Fibroblast of lung (primary cell): ENCODE data around the gene IFTAP. TPM values are rescaled to one million over a fixed set of nuclear protein-coding genes. Genes with fewer than 3 reads are reported as not detected.
A peak's percentile ranks its signal among the peaks of the same experiment; 100 is the strongest.

Source experiments
- DNase-seq, 2 donors: peaks; one replicate each; pipeline versions ENCODE4 v3.0.0 to v3.0.0-alpha.2; 2010; ENCODE audit warnings: low read depth in 2 of 2
- H2AFZ ChIP-seq: 2 replicates; pipeline ENCODE4 v1.5.1; 2012; ENCODE audit warnings: low read length, control low read depth, inconsistent platforms
- H3K27ac ChIP-seq: 2 replicates; pipeline ENCODE4 v1.5.1; 2011; ENCODE audit warnings: low read length, control low read depth; ENCODE audit not compliant: insufficient read depth
- H3K27me3 ChIP-seq: 2 replicates; pipeline ENCODE4 v1.5.1; 2011; ENCODE audit warnings: mild to moderate bottlenecking, low read length; ENCODE audit not compliant: control insufficient read depth, insufficient read depth
- H3K36me3 ChIP-seq: 2 replicates; pipeline ENCODE4 v1.5.1; 2011; ENCODE audit warnings: low read length; ENCODE audit not compliant: control insufficient read depth, insufficient read depth
- H3K4me1 ChIP-seq: 2 replicates; pipeline ENCODE4 v1.5.1; 2011; ENCODE audit warnings: low read length; ENCODE audit not compliant: control insufficient read depth, insufficient read depth; ENCODE audit errors: extremely low read depth
- H3K4me2 ChIP-seq: 2 replicates; pipeline ENCODE4 v1.5.1; 2011; ENCODE audit warnings: low read length, control low read depth; ENCODE audit not compliant: insufficient read depth; ENCODE audit errors: extremely low read depth
- H3K4me3 ChIP-seq, 4 experiments: fragments of 200-600 bp in 1 of 4; sonication (generic) in 1 of 4; replicated peaks in 1 of 4; 2 replicates each; pipeline ENCODE4 v1.5.1; 2011 to 2016; ENCODE audit warnings: low read length in 4 of 4, low read depth in 3 of 4, mild to moderate bottlenecking in 3 of 4, control low read depth in 2 of 4, inconsistent platforms in 1 of 4, mixed read lengths in 1 of 4; ENCODE audit not compliant: insufficient read depth in 1 of 4; ENCODE audit errors: control extremely low read depth in 1 of 4
- H3K79me2 ChIP-seq: 2 replicates; pipeline ENCODE4 v1.5.1; 2012; ENCODE audit warnings: mild to moderate bottlenecking, low read length, inconsistent platforms; ENCODE audit not compliant: control insufficient read depth, insufficient read depth
- H3K9ac ChIP-seq: 2 replicates; pipeline ENCODE4 v1.5.1; 2011; ENCODE audit warnings: mild to moderate bottlenecking, low read length, control low read depth; ENCODE audit not compliant: insufficient read depth
- H3K9me3 ChIP-seq: 2 replicates; pipeline ENCODE4 v1.5.1; 2012; ENCODE audit warnings: low read depth, low read length; ENCODE audit not compliant: control insufficient read depth, insufficient read depth
- H4K20me1 ChIP-seq: 2 replicates; pipeline ENCODE4 v1.5.1; 2011; ENCODE audit warnings: low read length; ENCODE audit not compliant: control insufficient read depth, insufficient read depth; ENCODE audit errors: extremely low read depth
- EZH2 ChIP-seq: IDR thresholded peaks from 2 replicates; pipeline ENCODE4 v1.5.1; 2012; ENCODE audit warnings: low read length, control low read depth, mild to moderate bottlenecking; ENCODE audit errors: missing control alignments
- polyA plus RNA-seq, 2 donors: library from polyadenylated mRNA; depleted of rRNA in 1 of 2; stranded (reverse) in 1 of 2; unstranded in 1 of 2; fragments of >200 nt; gene quantifications; 2 replicates each; pipeline ENCODE4 v1.2.1, GENCODE V29; 2011 to 2012; ENCODE audit warnings: missing spikeins in 1 of 2
- total RNA-seq: library from RNA; depleted of rRNA; stranded (reverse); fragments of >200 nt; gene quantifications from 2 replicates; pipeline ENCODE4 v1.2.1, GENCODE V29; 2014
- TF ChIP-seq, protein P1 (sequence below), 2 donors: IDR thresholded peaks in 1 of 2; conservative IDR thresholded peaks in 1 of 2; 1 replicate in 1 of 2; 2 replicates in 1 of 2; pipeline ENCODE4 v1.5.1; 2011 to 2012; ENCODE audit warnings: low read length in 2 of 2, control low read depth in 1 of 2, inconsistent platforms in 1 of 2, low read depth in 1 of 2, mild to moderate bottlenecking in 1 of 2

The IFTAP gene
- total and polyA plus RNA-seq, 2 donors (not counting 1 experiment from before 2014, with no cell fraction given): 41.1 to 42.7 TPM

DNA sequence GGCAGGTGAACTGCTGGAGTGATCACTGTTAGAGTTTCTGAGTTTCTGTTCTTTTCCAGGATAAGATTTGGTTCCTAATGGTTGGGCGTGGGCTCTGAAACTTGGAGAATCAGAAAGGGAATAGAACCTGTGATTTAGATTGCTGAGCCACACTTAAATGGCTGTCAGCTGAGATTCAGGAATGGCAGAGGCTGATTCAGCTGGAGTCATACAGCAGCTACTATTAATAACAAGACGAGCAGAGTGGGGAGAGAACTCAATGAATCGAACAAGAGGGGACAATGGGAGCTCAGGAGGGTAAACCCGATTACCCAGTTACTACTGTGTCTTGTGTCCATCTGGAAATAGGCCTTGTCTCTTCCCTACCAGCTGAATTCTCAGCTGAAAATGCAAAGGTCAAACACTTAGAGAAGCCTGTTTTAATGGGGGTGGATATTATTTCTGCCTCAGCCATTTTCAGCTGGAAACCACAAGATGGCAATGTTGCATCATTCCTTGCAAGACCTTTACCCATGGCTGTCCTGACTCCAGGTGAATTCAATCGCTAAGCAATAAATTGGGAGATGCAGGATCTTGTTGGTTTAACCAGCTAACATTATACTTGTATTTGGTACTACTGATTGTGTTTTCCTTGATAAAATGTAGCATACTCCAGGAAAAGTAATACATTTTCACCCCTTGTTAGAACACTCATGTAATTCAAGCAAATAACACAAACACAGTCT, 108.2 kb downstream of the IFTAP start:
- H3K79me2 ChIP-seq: no peaks in the 10 kb centered on the region
- H3K9me3 ChIP-seq: no peaks in the 10 kb centered on the region
- H3K27me3 ChIP-seq: no peaks in the 10 kb centered on the region
- TF ChIP-seq, protein P1, sequence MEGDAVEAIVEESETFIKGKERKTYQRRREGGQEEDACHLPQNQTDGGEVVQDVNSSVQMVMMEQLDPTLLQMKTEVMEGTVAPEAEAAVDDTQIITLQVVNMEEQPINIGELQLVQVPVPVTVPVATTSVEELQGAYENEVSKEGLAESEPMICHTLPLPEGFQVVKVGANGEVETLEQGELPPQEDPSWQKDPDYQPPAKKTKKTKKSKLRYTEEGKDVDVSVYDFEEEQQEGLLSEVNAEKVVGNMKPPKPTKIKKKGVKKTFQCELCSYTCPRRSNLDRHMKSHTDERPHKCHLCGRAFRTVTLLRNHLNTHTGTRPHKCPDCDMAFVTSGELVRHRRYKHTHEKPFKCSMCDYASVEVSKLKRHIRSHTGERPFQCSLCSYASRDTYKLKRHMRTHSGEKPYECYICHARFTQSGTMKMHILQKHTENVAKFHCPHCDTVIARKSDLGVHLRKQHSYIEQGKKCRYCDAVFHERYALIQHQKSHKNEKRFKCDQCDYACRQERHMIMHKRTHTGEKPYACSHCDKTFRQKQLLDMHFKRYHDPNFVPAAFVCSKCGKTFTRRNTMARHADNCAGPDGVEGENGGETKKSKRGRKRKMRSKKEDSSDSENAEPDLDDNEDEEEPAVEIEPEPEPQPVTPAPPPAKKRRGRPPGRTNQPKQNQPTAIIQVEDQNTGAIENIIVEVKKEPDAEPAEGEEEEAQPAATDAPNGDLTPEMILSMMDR (conservative IDR thresholded peaks at IDR 0.05 in 1 of 2, IDR thresholded peaks at IDR 0.05 in 1 of 2; ENCODE audit: low read depth in 1 of 2, low read length in 2 of 2): peak; percentile 80 to 91
- no peak for TF ChIP-seq EZH2
- H2AFZ ChIP-seq: peak overlapping the region; percentile 52
- no peak overlapping the region for H3K9ac ChIP-seq
- DNase-seq: peak; percentile 61 to 77
- H3K27ac ChIP-seq: no peak overlapping the region
- no peaks in the 10 kb centered on the region for H3K36me3 ChIP-seq
- H3K4me1 ChIP-seq: no peaks in the 10 kb centered on the region
- H4K20me1 ChIP-seq: no peaks in the 10 kb centered on the region
- no peak overlapping the region for H3K4me2 ChIP-seq
- H3K4me3 ChIP-seq: no peak overlapping the region

DNA sequence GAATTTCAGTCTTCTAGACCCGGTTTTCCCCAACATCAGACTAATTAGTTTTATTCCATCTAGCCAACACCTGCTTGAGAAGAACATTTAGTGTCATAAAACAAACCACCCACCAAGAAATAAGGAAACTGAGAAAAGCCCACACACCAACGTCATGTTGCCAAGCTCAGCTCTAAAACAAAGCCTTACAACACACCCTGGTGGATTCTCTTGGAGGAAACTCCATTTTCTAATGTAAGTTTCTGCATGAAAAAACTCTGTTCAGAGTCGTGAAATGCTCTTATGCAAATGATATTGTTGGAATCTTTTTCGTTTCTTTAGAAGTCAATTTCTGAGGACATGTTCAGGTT, 108.7 kb downstream of the IFTAP start:
- Histone ChIP-seq H3K9ac (no peak overlapping the region), H2AFZ (no peak overlapping the region), H3K27ac (no peak overlapping the region), H3K4me3 (no peak overlapping the region), H3K36me3 (no peaks in the 10 kb centered on the region), H3K79me2 (no peaks in the 10 kb centered on the region), H4K20me1 (no peaks in the 10 kb centered on the region), H3K27me3 (no peaks in the 10 kb centered on the region), H3K4me1 (no peaks in the 10 kb centered on the region), H3K4me2 (no peak overlapping the region), H3K9me3 (no peaks in the 10 kb centered on the region)
- DNase-seq: no peak
- TF ChIP-seq, protein P1 (conservative IDR thresholded peaks at IDR 0.05 in 1 of 2, IDR thresholded peaks at IDR 0.05 in 1 of 2; ENCODE audit: low read depth in 1 of 2, low read length in 2 of 2): no peak
- TF ChIP-seq EZH2: no peak

Other genes with a start within 250 kb of the IFTAP start
- gene TRAF6, start 84.2 kb upstream of the IFTAP start, total RNA-seq: 5.6 and 6.6 TPM in 2 replicates
- gene TRAF6, start 84.2 kb upstream of the IFTAP start, polyA plus RNA-seq: 7.5 and 9.0 TPM in 2 replicates
- gene RAG1, start 26.5 kb upstream of the IFTAP start, total RNA-seq: 0.77 and 0.99 TPM in 2 replicates
- gene RAG1, start 26.5 kb upstream of the IFTAP start, polyA plus RNA-seq: 0.08 and 0.18 TPM in 2 replicates
- gene RAG2, start 3.7 kb downstream of the IFTAP start, total RNA-seq: not detected in 2 replicates
- gene RAG2, start 3.7 kb downstream of the IFTAP start, polyA plus RNA-seq: not detected in 2 replicates